HCT116 (cell line): ENCODE measurements around the gene ZNF787.
"Not testable (repeated sequence)": the region's sequence is repeated elsewhere in the genome, so short reads cannot be mapped to it uniquely, and the experiment has no call there.

Experiments used
- CBX3 ChIP-seq: IDR thresholded peaks from 2 replicates; pipeline ENCODE4 v1.6.1; 2012; ENCODE audit warnings: low read depth
- CEBPB ChIP-seq: IDR thresholded peaks from 2 replicates; pipeline ENCODE4 v1.6.1; 2012; ENCODE audit warnings: low read depth
- EZH2 ChIP-seq: fragments of 200-600 bp; sonication (generic); IDR thresholded peaks from 2 replicates; pipeline ENCODE4 v1.6.1; 2017; ENCODE audit warnings: antibody characterized with exemption, mixed run types
- EZH2phosphoT487 ChIP-seq: fragments of 200-600 bp; IDR thresholded peaks from 2 replicates; pipeline ENCODE4 v1.6.1; 2018; ENCODE audit warnings: antibody characterized with exemption, borderline replicate concordance
- POLR2A ChIP-seq: IDR thresholded peaks from 2 replicates; pipeline ENCODE4 v1.7.0; 2011; ENCODE audit warnings: borderline replicate concordance; ENCODE audit not compliant: insufficient read depth, insufficient read length; ENCODE audit errors: extremely low read depth
- POLR2AphosphoS5 ChIP-seq: IDR thresholded peaks from 2 replicates; pipeline ENCODE4 v1.6.1; 2011; ENCODE audit warnings: mild to moderate bottlenecking, low read depth, low read length, moderate library complexity
- RAD21 ChIP-seq: IDR thresholded peaks from 2 replicates; pipeline ENCODE4 v1.6.1; 2012; ENCODE audit warnings: low read depth, mild to moderate bottlenecking
- YY1 ChIP-seq: IDR thresholded peaks from 2 replicates; pipeline ENCODE4 v1.6.1; 2011; ENCODE audit warnings: low read length, low read depth, moderate library complexity, mild to moderate bottlenecking; ENCODE audit not compliant: insufficient replicate concordance; ENCODE audit errors: extremely low read depth
- TF ChIP-seq, protein P1 (sequence below), 3 experiments: fragments of 200-600 bp in 1 of 3; sonication (generic) in 1 of 3; IDR thresholded peaks in 2 of 3; conservative IDR thresholded peaks in 1 of 3; 2 replicates each; pipeline ENCODE4 v1.5.1; 2012 to 2017; ENCODE audit warnings: low read depth in 2 of 3, low read length in 2 of 3, antibody characterized with exemption in 1 of 3, borderline replicate concordance in 1 of 3, control low read depth in 1 of 3, mild to moderate bottlenecking in 1 of 3, mixed read lengths in 1 of 3, mixed run types in 1 of 3, moderate library complexity in 1 of 3; ENCODE audit not compliant: insufficient read depth in 1 of 3
- TF ChIP-seq, protein P2 (sequence below): IDR thresholded peaks from 2 replicates; pipeline ENCODE4 v1.6.1; 2012
- TF ChIP-seq, protein P3 (sequence below): IDR thresholded peaks from 2 replicates; pipeline ENCODE4 v1.6.1; 2012

DNA sequence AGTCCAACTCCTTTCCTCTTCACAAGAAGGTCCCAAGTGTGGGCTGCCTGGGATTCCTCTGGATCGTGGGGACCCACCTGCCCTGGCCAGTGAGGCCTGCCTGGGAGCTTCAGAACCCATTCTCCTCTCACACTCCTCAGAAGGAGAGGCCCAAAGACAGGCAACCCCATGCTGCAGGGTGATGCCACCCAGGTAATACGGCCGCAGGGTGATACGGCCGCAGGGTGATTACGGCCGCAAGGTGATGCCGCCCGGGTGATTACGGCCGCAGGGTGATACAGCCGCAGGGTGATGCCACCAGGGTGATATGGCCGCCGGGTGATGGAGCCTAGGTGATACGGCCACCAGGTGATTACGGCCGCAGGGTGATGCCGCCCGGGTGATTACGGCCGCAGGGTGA is 22.9 kb downstream of the ZNF787 start:
- TF ChIP-seq, protein P1, sequence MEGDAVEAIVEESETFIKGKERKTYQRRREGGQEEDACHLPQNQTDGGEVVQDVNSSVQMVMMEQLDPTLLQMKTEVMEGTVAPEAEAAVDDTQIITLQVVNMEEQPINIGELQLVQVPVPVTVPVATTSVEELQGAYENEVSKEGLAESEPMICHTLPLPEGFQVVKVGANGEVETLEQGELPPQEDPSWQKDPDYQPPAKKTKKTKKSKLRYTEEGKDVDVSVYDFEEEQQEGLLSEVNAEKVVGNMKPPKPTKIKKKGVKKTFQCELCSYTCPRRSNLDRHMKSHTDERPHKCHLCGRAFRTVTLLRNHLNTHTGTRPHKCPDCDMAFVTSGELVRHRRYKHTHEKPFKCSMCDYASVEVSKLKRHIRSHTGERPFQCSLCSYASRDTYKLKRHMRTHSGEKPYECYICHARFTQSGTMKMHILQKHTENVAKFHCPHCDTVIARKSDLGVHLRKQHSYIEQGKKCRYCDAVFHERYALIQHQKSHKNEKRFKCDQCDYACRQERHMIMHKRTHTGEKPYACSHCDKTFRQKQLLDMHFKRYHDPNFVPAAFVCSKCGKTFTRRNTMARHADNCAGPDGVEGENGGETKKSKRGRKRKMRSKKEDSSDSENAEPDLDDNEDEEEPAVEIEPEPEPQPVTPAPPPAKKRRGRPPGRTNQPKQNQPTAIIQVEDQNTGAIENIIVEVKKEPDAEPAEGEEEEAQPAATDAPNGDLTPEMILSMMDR (IDR thresholded peaks at IDR 0.05 in 2 of 3, conservative IDR thresholded peaks at IDR 0.05 in 1 of 3; ENCODE audit: borderline replicate concordance in 1 of 3, insufficient read depth in 1 of 3, low read depth in 2 of 3, low read length in 2 of 3), result not testable (repeated sequence)
- TF ChIP-seq, protein P2, sequence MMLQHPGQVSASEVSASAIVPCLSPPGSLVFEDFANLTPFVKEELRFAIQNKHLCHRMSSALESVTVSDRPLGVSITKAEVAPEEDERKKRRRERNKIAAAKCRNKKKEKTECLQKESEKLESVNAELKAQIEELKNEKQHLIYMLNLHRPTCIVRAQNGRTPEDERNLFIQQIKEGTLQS, result not testable (repeated sequence)
- TF ChIP-seq YY1, POLR2A, EZH2phosphoT487, RAD21, CBX3, POLR2AphosphoS5, CEBPB, EZH2: not testable (repeated sequence)
- TF ChIP-seq, protein P3, sequence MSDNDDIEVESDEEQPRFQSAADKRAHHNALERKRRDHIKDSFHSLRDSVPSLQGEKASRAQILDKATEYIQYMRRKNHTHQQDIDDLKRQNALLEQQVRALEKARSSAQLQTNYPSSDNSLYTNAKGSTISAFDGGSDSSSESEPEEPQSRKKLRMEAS, result not testable (repeated sequence)
